Measurements from ENCODE around the gene CLK4. TPM values are rescaled to one million over a fixed set of nuclear protein-coding genes. Genes with fewer than 3 reads are reported as not detected.

CLK4 gene
- total RNA-seq, 1 donor from 2014 or later = 31.9 TPM

GRCh38 chr5:178564811-178565550, 61.9 kb downstream of the CLK4 start:
- TF ChIP-seq CTCF (IDR thresholded peaks at IDR 0.05) (no peak), POLR2AphosphoS5 (IDR thresholded peaks at IDR 0.05; ENCODE audit: insufficient read depth in 1 of 2, low read depth in 1 of 2) (no peak), POLR2A (IDR thresholded peaks at IDR 0.05) (no peak)
- Histone ChIP-seq H3K4me3 (no peak overlapping the region), H3K27me3 (no peaks in the 10 kb centered on the region), H3K4me1 (no peaks in the 10 kb centered on the region), H3K9me3 (no peaks in the 10 kb centered on the region), H3K27ac (no peak overlapping the region), H3K36me3 (no peaks in the 10 kb centered on the region)
- no peak for DNase-seq (ENCODE audit: extremely low spot score in 2 of 2)
- intact Hi-C loops (cut with DNase I) = no loop called here

- Histone ChIP-seq H3K27ac (no peak overlapping the region), H3K27me3 (no peaks in the 10 kb centered on the region), H3K4me1 (no peaks in the 10 kb centered on the region), H3K36me3 (no peaks in the 10 kb centered on the region), H3K9me3 (no peaks in the 10 kb centered on the region), H3K4me3 (no peak overlapping the region)
- intact Hi-C loops (cut with DNase I) = no loop called here
- no peak for DNase-seq (ENCODE audit: extremely low spot score in 2 of 2)
- TF ChIP-seq POLR2A (IDR thresholded peaks at IDR 0.05) (no peak), POLR2AphosphoS5 (IDR thresholded peaks at IDR 0.05; ENCODE audit: insufficient read depth in 1 of 2, low read depth in 1 of 2) (no peak)
These were observed 62.5 kb downstream of the CLK4 start for GRCh38 chr5:178564397-178564796.

GRCh38 chr5:178563621-178564020, 63.2 kb downstream of the CLK4 start:
- intact Hi-C loops (cut with DNase I) = no loop called here
- Histone ChIP-seq H3K27me3 (no peaks in the 10 kb centered on the region), H3K9me3 (no peaks in the 10 kb centered on the region), H3K36me3 (no peaks in the 10 kb centered on the region), H3K27ac (no peak overlapping the region), H3K4me3 (no peak overlapping the region), H3K4me1 (no peaks in the 10 kb centered on the region)
- TF ChIP-seq POLR2A (IDR thresholded peaks at IDR 0.05) (no peak), CTCF (IDR thresholded peaks at IDR 0.05) (no peak), POLR2AphosphoS5 (IDR thresholded peaks at IDR 0.05; ENCODE audit: insufficient read depth in 1 of 2, low read depth in 1 of 2) (no peak)
- no peak for DNase-seq (ENCODE audit: extremely low spot score in 2 of 2)

DNA sequence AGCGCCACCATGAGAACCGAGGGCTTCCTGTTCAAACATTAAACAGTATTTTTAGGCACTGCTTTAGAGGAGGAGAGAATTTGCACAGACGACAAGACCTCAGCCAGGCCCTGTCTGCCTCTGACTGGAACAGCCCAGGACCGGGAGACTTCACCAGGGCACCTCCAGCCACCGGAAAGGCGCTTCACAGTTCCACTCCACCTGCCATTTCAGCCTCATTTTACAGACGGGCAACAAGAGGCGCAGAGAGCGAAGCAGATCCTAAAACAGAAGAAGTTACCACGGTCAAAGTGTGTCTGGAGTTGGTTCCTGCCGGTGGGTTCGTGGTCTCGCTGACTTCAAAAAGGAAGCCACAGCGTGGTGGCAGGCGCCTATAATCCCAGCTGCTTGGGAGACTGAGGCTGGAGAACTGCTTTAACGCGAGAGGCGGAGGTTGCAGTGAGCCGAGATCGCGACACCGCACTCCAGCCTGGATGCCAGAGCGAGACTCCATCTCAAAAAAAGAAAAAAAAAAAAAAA, 65.0 kb downstream of the CLK4 start:
- no peaks in the 10 kb centered on the region for H3K9me3 ChIP-seq
- intact Hi-C loops (cut with DNase I) = no loop called here
- H3K27me3 ChIP-seq = no peaks in the 10 kb centered on the region
- no peak for TF ChIP-seq POLR2A (IDR thresholded peaks at IDR 0.05)
- no peak for TF ChIP-seq CTCF (IDR thresholded peaks at IDR 0.05)
- no peak for TF ChIP-seq POLR2AphosphoS5 (IDR thresholded peaks at IDR 0.05; ENCODE audit: insufficient read depth in 1 of 2, low read depth in 1 of 2)
- DNase-seq (ENCODE audit: extremely low spot score in 2 of 2) = no peak
- no peaks in the 10 kb centered on the region for H3K4me1 ChIP-seq
- no peak overlapping the region for H3K4me3 ChIP-seq
- H3K36me3 ChIP-seq = no peaks in the 10 kb centered on the region
- no peak overlapping the region for H3K27ac ChIP-seq

- no peak for DNase-seq (ENCODE audit: extremely low spot score in 2 of 2)
- H3K9me3 ChIP-seq = no peaks in the 10 kb centered on the region
- no peak for TF ChIP-seq POLR2A (IDR thresholded peaks at IDR 0.05)
- no peak for TF ChIP-seq POLR2AphosphoS5 (IDR thresholded peaks at IDR 0.05; ENCODE audit: insufficient read depth in 1 of 2, low read depth in 1 of 2)
- no peak for TF ChIP-seq CTCF (IDR thresholded peaks at IDR 0.05)
- intact Hi-C loops (cut with DNase I) = no loop called here
- no peaks in the 10 kb centered on the region for H3K4me1 ChIP-seq
- H3K4me3 ChIP-seq = no peak overlapping the region
- H3K27me3 ChIP-seq = no peaks in the 10 kb centered on the region
- no peak overlapping the region for H3K27ac ChIP-seq
- H3K36me3 ChIP-seq = no peaks in the 10 kb centered on the region
These were observed 65.9 kb downstream of the CLK4 start for GRCh38 chr5:178560911-178561310.

Measured in vagina (tissue), 2 donors.